Cardiac fibroblast (primary cell): ENCODE data around the gene SCRN2.

Source experiments
- DNase-seq, 2 donors: peaks; one replicate each; pipeline versions ENCODE4 v3.0.0 to v3.0.0-alpha.2; 2010; ENCODE audit warnings: low read depth in 2 of 2
- H3K4me3 ChIP-seq, 2 donors: replicated peaks in 1 of 2; 1 replicate in 1 of 2; 2 replicates in 1 of 2; pipeline ENCODE4 v1.5.1; 2011; ENCODE audit warnings: low read depth in 2 of 2, low read length in 2 of 2, mild to moderate bottlenecking in 2 of 2, moderate library complexity in 1 of 2
- CTCF ChIP-seq: IDR thresholded peaks from one replicate; pipeline ENCODE4 v1.5.1; 2011; ENCODE audit warnings: low read depth, mild to moderate bottlenecking, low read length, inconsistent platforms

SCRN2 gene

GRCh38 chr17:47808830-47809480, 32.1 kb downstream of the SCRN2 start:
- DNase-seq = no peak
- TF ChIP-seq CTCF = no peak
- H3K4me3 ChIP-seq = no peak overlapping the region

- TF ChIP-seq CTCF = no peak
- H3K4me3 ChIP-seq = no peak overlapping the region
- DNase-seq = no peak
These were observed 32.8 kb downstream of the SCRN2 start for GRCh38 chr17:47808036-47808829.

GRCh38 chr17:47807421-47807820, 33.7 kb downstream of the SCRN2 start:
- no peak for TF ChIP-seq CTCF
- no peak overlapping the region for H3K4me3 ChIP-seq
- no peak for DNase-seq

- no peak overlapping the region for H3K4me3 ChIP-seq
- TF ChIP-seq CTCF = no peak
- no peak for DNase-seq
These were observed 34.2 kb downstream of the SCRN2 start for GRCh38 chr17:47806913-47807255.

GRCh38 chr17:47806026-47806912, 34.8 kb downstream of the SCRN2 start:
- no peak for TF ChIP-seq CTCF
- DNase-seq = no peak
- no peak overlapping the region for H3K4me3 ChIP-seq

- TF ChIP-seq CTCF = no peak
- no peak overlapping the region for H3K4me3 ChIP-seq
- DNase-seq = no peak
These were observed 36.6 kb downstream of the SCRN2 start for GRCh38 chr17:47804461-47804860.
